ENCODE measurements around the gene ZCCHC14. TPM values are rescaled to one million over a fixed set of nuclear protein-coding genes. Genes with fewer than 3 reads are reported as not detected.

Gene ZCCHC14
- total and polyA plus RNA-seq, 2 of the 13 experiments (the other 11 are each of a cell fraction or from before 2014, with no cell fraction given): 12.4 to 12.5 TPM

DNA sequence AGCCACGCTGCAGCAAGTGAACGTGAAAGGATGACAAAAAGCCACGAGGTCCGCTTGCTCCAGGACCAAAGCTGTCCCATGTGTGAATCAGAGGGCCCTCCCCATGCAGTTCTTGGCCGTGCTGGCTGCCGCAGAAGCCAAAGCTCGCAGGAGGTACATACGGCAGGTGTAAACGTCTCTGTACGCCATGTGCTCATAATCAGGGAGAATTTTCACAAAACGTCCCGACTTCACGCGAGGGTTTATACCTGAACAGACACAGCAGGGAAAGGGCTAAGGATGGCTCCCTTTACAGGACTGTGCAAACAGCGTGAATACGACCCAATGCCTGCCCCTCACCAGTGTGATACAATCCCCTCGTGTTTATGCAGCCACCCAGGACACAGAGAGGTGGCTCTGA is 134.6 kb downstream of the ZCCHC14 start (continued):
- TF ChIP-seq, protein P1, sequence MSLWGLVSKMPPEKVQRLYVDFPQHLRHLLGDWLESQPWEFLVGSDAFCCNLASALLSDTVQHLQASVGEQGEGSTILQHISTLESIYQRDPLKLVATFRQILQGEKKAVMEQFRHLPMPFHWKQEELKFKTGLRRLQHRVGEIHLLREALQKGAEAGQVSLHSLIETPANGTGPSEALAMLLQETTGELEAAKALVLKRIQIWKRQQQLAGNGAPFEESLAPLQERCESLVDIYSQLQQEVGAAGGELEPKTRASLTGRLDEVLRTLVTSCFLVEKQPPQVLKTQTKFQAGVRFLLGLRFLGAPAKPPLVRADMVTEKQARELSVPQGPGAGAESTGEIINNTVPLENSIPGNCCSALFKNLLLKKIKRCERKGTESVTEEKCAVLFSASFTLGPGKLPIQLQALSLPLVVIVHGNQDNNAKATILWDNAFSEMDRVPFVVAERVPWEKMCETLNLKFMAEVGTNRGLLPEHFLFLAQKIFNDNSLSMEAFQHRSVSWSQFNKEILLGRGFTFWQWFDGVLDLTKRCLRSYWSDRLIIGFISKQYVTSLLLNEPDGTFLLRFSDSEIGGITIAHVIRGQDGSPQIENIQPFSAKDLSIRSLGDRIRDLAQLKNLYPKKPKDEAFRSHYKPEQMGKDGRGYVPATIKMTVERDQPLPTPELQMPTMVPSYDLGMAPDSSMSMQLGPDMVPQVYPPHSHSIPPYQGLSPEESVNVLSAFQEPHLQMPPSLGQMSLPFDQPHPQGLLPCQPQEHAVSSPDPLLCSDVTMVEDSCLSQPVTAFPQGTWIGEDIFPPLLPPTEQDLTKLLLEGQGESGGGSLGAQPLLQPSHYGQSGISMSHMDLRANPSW (CRISPR knock-in tag; IDR thresholded peaks at IDR 0.05; ENCODE audit: borderline replicate concordance): no peak
- TF ChIP-seq RBM22 (optimal IDR thresholded peaks at IDR 0.05; ENCODE audit: low read length) (peak; percentile 85), ZNF720 (CRISPR knock-in tag; IDR thresholded peaks at IDR 0.05) (no peak), YEATS2 (CRISPR knock-in tag; IDR thresholded peaks at IDR 0.05; ENCODE audit: borderline replicate concordance) (no peak), ZMYM3 (CRISPR knock-in tag; IDR thresholded peaks at IDR 0.05) (no peak), ZNF776 (CRISPR knock-in tag; IDR thresholded peaks at IDR 0.05) (no peak), TCF7 (IDR thresholded peaks at IDR 0.05; ENCODE audit: low read depth) (no peak), ZNF782 (CRISPR knock-in tag; IDR thresholded peaks at IDR 0.05; ENCODE audit: borderline replicate concordance) (no peak), ZBTB42 (CRISPR knock-in tag; IDR thresholded peaks at IDR 0.05) (no peak)
- TF ChIP-seq, protein P2, sequence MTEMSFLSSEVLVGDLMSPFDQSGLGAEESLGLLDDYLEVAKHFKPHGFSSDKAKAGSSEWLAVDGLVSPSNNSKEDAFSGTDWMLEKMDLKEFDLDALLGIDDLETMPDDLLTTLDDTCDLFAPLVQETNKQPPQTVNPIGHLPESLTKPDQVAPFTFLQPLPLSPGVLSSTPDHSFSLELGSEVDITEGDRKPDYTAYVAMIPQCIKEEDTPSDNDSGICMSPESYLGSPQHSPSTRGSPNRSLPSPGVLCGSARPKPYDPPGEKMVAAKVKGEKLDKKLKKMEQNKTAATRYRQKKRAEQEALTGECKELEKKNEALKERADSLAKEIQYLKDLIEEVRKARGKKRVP (CRISPR knock-in tag; IDR thresholded peaks at IDR 0.05): no peak

DNA sequence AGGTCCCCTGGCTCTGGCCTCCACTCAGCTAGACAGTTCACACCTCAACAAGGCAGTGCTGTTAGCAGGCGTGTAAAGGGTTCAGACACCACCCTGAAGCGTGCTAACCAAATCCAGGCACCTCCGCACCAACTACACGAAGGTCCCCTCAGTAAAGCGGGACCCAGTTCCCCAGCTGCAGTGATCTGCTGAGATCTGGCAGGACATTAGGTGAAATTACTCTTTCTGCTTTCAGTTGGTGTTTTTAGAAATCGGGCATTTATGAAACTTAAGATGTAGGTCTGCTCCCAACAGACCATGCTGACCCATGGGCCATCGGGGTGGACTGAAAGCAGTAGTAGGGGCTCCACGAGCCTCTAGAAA is 136.4 kb downstream of the ZCCHC14 start:
- H3K36me3 ChIP-seq (replicated peaks in 1 of 2; ENCODE audit: control insufficient read depth in 1 of 2, insufficient read depth in 2 of 2, low read length in 2 of 2): peaks cover 48 to 91% of the 10 kb centered on the region in 2 experiments
- intact Hi-C loops (cut with micrococcal nuclease; ENCODE audit: unreplicated experiment): loop anchor here (5.0 kb wide), 1 partner anchor 39 kb away; the partner anchor contains the start of gene C16orf95
- ChIA-PET POLR2A (interaction anchor here (1.1 to 18.0 kb wide), 5 partner anchors 10 to 38 kb away, joined by 3 to 265 read pairs (median 6); partner anchors contain the start of gene FBXO31), CTCF (ENCODE audit: low intra/inter-chr PET ratio, low total read pairs) (no interaction called here)
- peak overlapping the region; percentile 29; the same call in 1 of the 2 replicates for H3K9ac ChIP-seq (ENCODE audit: insufficient read depth, low read depth, low read length)
- H4K20me1 ChIP-seq (ENCODE audit: insufficient read depth, low read length): peaks cover 93% of the 10 kb centered on the region
- 86% methylated on average over 8 of the region's 8 CpGs for WGBS (ENCODE audit: low lambda C conversion rate)
- no peak for DNase-seq (ENCODE audit: low spot score)
- BruUV-seq (replicated peaks): no TSS peak
- H3K27me3 ChIP-seq (ENCODE audit: control insufficient read depth in 1 of 2, insufficient read depth in 2 of 2, low read length in 2 of 2): no peaks in the 10 kb centered on the region
- ATAC-seq: peak; percentile 2
- H3K27ac ChIP-seq (ENCODE audit: extremely low read length, insufficient read depth, low read length): peak overlapping the region; percentile 76
- no peak for FAIRE-seq
- H3K9me3 ChIP-seq (ENCODE audit: low read length): no peaks in the 10 kb centered on the region
- H3K79me2 ChIP-seq (ENCODE audit: insufficient read depth, low read length): peaks cover 95% of the 10 kb centered on the region
- H3K4me1 ChIP-seq (ENCODE audit: insufficient read depth, low read length): peaks cover 64% of the 10 kb centered on the region
- peak overlapping the region; percentile 52 for H3K4me2 ChIP-seq (ENCODE audit: low read depth, low read length)
- peak overlapping the region in 1 of 3 experiments; percentile 29; a peak in 1 of 6 replicates for H3K4me3 ChIP-seq (replicated peaks in 1 of 3; ENCODE audit: insufficient read depth in 1 of 3, low read depth in 2 of 3, low read length in 3 of 3)
- in situ Hi-C loops (cut with HindIII; ENCODE audit: extremely low pct_ligation_motif_present, low pct_unique_long_range_greater_than_20kb): no loop called here
- H2AFZ ChIP-seq (ENCODE audit: low read length): no peak overlapping the region
- peak; percentile 66; the same call in 1 of the 2 replicates for TF ChIP-seq SMYD3 (CRISPR knock-in tag; IDR thresholded peaks at IDR 0.05)
- 0 out of 2 replicates have a peak, but pooled peaks have one; percentile 39 for TF ChIP-seq SNAPC2 (CRISPR knock-in tag; IDR thresholded peaks at IDR 0.05)
- peak in 1 of 2 experiments; percentile 19; a peak in 1 of 4 replicates for TF ChIP-seq POLR2A (IDR thresholded peaks at IDR 0.05; ENCODE audit: insufficient read depth in 1 of 2, low read depth in 2 of 2, low read length in 2 of 2)
- TF ChIP-seq ZNF557 (CRISPR knock-in tag; IDR thresholded peaks at IDR 0.05): no peak
- 0 out of 2 replicates have a peak, but pooled peaks have one; percentile 29 for TF ChIP-seq NRL (CRISPR knock-in tag; IDR thresholded peaks at IDR 0.05; ENCODE audit: borderline replicate concordance)
- no peak for TF ChIP-seq CHD4 (IDR thresholded peaks at IDR 0.05; ENCODE audit: borderline replicate concordance, low read length)
- peak; percentile 27 for TF ChIP-seq AGO2 (optimal IDR thresholded peaks at IDR 0.05; ENCODE audit: low read depth, low read length)
- TF ChIP-seq TSC22D2 (CRISPR knock-in tag; IDR thresholded peaks at IDR 0.05; ENCODE audit: borderline replicate concordance): 0 out of 2 replicates have a peak, but pooled peaks have one; percentile 56
- TF ChIP-seq, protein P3, sequence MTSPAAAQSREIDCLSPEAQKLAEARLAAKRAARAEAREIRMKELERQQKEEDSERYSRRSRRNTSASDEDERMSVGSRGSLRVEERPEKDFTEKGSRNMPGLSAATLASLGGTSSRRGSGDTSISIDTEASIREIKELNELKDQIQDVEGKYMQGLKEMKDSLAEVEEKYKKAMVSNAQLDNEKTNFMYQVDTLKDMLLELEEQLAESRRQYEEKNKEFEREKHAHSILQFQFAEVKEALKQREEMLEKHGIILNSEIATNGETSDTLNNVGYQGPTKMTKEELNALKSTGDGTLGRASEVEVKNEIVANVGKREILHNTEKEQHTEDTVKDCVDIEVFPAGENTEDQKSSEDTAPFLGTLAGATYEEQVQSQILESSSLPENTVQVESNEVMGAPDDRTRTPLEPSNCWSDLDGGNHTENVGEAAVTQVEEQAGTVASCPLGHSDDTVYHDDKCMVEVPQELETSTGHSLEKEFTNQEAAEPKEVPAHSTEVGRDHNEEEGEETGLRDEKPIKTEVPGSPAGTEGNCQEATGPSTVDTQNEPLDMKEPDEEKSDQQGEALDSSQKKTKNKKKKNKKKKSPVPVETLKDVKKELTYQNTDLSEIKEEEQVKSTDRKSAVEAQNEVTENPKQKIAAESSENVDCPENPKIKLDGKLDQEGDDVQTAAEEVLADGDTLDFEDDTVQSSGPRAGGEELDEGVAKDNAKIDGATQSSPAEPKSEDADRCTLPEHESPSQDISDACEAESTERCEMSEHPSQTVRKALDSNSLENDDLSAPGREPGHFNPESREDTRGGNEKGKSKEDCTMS (CRISPR knock-in tag; conservative IDR thresholded peaks at IDR 0.05): peak; percentile 38; the same call in 1 of the 2 replicates

All from HepG2 (cell line).